Eye (tissue), 1 donor: ENCODE measurements around the gene C5orf15.
"Not testable (repeated sequence)": the region's sequence is repeated elsewhere in the genome, so short reads cannot be mapped to it uniquely, and the experiment has no call there.

ENCODE experiments used
- DNase-seq: peaks from one replicate; pipeline ENCODE4 v3.0.0-alpha.2; 2015

The C5orf15 gene

GRCh38 chr5:133959643-133960042, 8.8 kb downstream of the C5orf15 start:
- DNase-seq: no peak

DNA sequence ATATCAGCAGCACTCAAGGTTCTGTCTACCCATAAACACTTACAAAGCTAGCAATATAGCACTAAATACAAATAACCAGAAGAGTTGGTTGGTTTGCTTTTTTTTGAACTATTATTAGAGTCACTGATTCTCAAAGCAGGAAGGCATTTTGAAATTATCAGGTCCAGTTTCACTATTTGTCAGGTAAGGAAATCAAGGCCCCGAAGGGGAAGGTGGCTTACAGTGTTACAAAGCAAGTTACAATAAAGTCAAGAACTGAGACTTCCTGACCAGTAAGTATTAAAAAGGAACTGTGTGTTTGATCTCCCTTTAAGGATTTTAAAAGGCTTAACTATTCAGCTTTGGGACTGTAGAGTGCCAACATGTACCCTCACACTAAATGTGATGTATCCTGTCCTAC, 10.8 kb downstream of the C5orf15 start:
- no peak for DNase-seq

GRCh38 chr5:133957080-133957479, 11.3 kb downstream of the C5orf15 start:
- no peak for DNase-seq

DNA sequence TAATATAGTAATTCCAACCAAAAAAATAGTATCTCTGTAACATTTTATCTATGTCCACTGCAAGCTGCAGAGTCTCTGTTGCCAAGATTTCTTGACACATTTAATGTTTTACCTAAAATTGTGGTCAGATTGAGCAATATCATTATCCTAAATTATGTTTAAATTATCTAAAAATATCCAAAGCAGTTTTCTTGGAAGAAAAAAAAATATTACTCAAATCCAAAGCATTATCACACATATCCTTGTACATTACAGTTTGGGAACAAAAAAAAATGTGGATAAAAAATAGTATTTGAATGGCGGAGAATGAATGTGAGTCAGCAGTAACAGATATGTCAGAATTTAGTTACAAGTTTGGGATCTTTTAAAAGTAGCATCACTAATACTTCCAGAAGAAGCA, 12.2 kb downstream of the C5orf15 start:
- DNase-seq: not testable (repeated sequence)

- no peak for DNase-seq
These were observed 14.8 kb downstream of the C5orf15 start for GRCh38 chr5:133953568-133954145.

DNA sequence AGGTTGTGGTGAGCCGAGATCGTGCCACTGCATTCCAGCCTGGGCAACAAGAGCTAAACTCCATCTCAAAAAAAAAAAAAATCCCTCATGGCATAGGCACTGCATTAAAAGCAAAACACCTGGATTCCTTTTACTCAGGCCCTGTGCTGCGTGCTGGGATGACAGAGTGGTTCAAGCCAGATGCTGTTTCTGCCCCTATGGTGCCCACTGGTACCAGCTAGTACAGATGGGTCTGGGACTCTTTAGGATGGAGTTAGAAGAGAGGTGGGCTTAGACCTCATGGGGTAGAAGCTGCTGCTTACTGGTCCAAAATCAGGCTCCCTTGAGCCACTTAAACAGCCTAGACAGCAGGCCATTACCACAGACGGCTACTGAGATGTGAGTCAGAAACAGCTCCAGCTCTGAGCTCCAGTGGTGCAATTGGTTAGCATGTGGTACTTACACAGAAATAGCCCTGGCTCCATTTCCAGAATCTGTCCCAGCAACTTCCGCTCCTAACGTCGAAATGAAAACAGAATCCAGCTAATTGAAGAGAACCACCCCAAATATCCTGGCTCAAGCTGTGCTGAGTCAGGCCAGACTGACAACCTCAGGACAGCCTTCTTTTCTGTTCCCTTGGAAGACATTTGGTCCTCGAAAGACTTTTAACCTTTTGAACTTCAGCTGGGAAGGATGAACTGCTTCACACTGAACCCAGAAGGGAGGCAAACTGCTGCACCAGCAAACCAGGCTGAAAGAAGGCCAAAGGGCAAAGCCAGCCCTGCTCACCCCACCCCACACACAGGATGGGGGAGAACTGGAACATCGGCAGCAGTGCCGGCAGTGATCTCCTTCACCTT, 15.5 kb downstream of the C5orf15 start:
- no peak for DNase-seq

DNA sequence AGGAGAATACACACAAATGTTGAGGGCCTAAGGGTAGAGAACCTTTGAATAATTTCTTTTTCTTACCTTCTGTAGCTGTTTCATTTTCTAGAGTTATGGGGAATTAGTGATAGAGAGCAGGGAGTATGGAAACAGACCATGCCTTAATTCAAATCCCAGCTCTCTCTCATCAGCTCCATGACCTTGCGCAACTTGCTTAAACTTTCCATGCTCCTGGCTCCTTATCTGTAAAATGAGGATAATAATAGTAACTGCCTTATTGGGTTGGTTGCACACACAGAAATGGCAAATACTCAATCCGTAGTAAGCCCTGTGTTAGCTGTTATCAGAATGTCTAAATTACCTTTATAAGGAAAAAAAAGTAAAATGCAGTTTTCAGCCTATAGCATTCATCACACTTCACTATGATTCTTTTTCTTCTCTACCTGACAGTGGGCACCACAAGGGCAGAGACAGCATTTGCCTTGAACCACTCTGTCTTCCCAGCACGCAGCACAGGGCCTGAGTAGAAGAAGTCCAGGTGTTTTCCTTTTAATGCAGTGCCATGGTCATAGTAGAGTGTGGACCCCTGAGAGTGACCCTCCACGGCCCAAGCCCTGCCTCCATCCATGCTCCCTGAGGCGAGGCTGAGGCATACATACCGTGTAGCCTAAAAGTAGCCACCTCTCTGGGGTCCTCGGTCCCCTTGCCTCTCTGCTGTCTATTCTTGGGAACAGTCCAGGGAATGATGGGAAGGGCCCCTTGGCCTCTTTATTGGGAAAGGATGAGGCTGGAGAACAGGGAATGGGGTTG, 17.4 kb downstream of the C5orf15 start:
- DNase-seq: no peak

- no peak for DNase-seq
These were observed 19.7 kb downstream of the C5orf15 start for GRCh38 chr5:133948721-133949120.

- no peak for DNase-seq
These were observed 21.0 kb downstream of the C5orf15 start for GRCh38 chr5:133947431-133947841.

DNA sequence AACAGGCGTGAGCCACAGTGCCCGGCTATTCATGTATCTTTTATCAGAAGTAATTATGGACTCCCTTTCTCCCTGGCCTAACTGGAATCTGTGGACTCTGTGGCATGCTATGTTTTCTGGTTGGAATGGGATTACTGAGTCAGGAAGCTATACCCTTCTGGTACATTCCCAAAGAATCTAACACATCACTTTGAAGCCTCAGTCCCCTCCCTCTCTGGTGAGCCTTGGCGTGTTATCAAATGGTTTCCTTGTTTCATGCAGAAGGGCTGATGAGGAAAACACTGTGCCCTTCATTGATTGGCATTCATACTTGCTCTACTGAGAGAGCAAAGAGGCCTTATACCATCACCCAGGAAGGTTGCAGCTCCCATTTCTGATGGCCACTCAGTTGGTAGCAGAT, 22.9 kb downstream of the C5orf15 start:
- DNase-seq: no peak

GRCh38 chr5:133944263-133945185, 23.9 kb downstream of the C5orf15 start:
- DNase-seq: peak; percentile 86

GRCh38 chr5:133943475-133943817, 25.0 kb downstream of the C5orf15 start:
- no peak for DNase-seq

DNA sequence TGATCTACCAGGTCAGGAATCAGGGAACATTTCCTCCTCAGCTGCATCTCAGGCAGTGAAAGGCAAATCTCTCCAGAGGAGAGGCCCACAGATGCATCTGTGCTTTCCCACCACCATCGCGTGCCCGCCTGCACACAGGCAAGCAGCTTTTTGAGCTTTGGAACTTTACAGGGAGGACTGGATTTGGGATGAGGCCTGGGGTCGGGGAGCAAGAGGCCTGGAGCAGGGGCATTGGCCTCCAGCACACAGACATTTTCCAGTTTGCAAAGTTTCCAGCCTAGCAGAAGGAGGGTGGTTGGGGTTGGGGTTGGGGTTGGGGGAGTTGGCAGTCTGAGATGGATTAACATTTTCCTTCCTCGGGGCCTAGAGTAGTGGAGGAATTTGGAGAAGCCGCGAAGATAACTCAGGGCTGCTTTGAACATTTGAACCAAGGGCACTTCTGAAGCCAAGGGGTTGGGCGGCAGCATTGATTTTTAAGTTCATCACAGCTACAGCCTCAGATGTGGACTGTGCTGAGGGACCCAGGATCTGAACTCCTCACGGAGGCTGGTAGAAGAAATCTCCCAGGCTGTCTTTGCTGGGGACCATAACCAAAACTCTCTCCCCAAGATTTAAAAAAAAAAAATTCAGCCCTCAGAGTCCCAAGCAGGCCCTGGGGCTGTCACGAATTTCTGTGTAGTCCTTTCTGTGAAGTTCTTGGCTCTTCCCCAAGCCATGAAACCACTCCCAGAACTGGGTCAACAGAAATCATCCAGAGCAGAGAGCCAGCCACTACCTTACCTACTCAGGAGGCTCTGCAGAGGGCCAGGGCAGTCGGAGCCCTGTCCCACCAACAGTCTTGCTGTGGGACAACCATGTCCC, 25.6 kb downstream of the C5orf15 start:
- DNase-seq: no peak

- no peak for DNase-seq
These were observed 26.8 kb downstream of the C5orf15 start for GRCh38 chr5:133941456-133942196.

DNA sequence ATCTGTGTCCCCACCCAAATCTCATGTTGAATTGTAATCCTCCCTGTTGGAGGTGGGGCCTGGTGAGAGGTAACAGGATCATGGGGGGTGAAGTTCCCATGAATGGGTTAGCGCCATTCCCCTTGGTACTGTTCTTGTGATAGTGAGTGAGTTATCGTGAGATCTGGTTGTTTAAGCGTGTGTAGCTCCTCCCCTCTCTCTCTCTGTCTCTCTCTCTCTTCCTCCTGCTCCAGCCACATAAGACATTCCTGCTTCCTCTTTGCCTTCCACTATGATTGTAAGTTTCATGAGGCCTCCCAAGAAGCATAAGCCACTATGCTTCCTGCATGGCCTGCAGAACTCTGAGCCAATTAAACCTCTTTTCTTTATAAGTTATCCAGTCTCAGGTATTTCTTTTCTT, 28.8 kb downstream of the C5orf15 start:
- DNase-seq: no peak

- DNase-seq: no peak
These were observed 29.5 kb downstream of the C5orf15 start for GRCh38 chr5:133938929-133939328.

DNA sequence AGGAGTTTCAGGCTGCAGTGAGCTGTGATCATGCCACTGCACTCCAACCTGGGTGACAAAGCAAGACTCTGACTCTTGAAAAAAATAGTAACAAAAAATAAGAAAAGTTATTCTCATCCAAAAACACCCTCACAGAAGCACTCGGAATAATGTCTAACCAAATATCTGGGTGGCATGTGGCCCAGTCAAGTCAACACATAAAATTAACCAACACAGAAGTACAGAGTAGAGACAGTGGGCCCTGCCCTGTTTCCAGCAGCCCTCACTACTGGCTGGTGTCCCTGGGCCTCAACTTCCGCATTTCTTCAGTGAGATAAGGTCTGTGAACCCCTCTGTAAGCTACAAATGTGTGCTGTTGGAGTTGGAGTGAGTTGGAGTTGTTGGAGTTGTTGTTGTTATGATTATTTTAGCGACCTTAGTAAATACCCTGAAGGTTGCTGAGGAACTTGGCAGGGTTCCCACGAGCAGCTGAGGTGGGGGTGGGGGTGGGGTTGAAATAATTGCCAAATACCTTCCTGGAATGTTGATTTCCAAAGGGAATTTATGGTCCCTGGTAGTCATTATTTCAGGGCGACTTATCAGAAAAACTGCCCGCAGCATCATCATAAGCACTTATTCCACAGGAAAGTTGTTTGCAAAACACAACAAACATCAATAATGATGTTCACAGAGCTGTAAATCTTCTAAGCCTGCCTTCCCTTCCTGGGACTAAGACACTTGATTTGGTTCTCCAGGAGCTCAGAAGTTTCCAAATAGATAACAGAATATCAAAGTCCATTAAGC, 30.2 kb downstream of the C5orf15 start:
- no peak for DNase-seq

GRCh38 chr5:133937628-133938027, 30.8 kb downstream of the C5orf15 start:
- not testable (repeated sequence) for DNase-seq

GRCh38 chr5:133936651-133937015, 31.8 kb downstream of the C5orf15 start:
- DNase-seq: no peak

DNA sequence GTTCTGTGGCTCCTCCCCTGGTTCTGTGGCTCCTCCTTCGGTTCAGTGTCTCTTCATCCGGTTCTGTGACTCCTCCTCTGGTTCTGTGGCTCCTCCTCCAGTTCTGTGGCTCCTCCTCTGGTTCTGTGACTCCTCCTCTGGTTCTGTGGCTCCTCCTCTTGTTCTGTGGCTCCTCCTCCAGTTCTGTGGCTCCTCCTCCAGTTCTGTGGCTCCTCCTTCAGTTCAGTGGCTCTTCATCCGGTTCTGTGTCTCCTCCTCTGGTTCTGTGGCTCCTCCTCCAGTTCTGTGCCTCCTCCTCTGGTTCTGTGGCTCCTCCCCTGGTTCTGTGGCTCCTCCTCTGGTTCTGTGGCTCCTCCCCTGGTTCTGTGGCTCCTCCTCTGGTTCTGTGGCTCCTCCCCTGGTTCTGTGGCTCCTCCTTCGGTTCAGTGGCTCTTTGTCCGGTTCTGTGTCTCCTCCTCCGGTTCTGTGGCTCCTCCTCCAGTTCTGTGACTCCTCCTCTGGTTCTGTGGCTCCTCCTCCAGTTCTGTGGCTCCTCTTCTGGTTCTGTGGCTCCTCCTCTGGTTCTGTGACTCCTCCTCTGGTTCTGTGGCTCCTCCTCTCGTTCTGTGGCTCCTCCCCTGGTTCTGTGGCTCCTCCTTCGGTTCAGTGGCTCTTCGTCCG, 32.3 kb downstream of the C5orf15 start:
- DNase-seq: not testable (repeated sequence)
